Measurements from ENCODE around the gene ARMC7. TPM values are rescaled to one million over a fixed set of nuclear protein-coding genes. Genes with fewer than 3 reads are reported as not detected.
"Not testable (repeated sequence)": the region's sequence is repeated elsewhere in the genome, so short reads cannot be mapped to it uniquely, and the experiment has no call there.

Gene ARMC7
- total RNA-seq, 1 donor from 2014 or later: 1.9 TPM

- Mint-ChIP-seq H3K27ac (no peak overlapping the region), H3K27me3 (ENCODE audit: insufficient read depth, low read depth) (peaks cover 3% of the 10 kb centered on the region), H3K36me3 (peaks cover 10% of the 10 kb centered on the region), H3K9me3 (no peaks in the 10 kb centered on the region), H3K4me1 (peaks cover 9% of the 10 kb centered on the region), H3K4me3 (no peak overlapping the region)
- Histone ChIP-seq H3K4me3 (no peak overlapping the region), H3F3A (ENCODE audit: low read depth) (peaks cover 27% of the 10 kb centered on the region), H3K9me3 (ENCODE audit: low read depth) (no peaks in the 10 kb centered on the region), H2AFZ (replicated peaks) (no peak overlapping the region), H3K9ac (no peak overlapping the region), H4K20me1 (ENCODE audit: low read depth) (peaks cover 16% of the 10 kb centered on the region), H3K27me3 (no peaks in the 10 kb centered on the region), H3K4me2 (no peak overlapping the region), H3K79me2 (ENCODE audit: low read depth) (peaks cover 17% of the 10 kb centered on the region), H3K4me1 (peaks cover 7% of the 10 kb centered on the region), H3K36me3 (no peaks in the 10 kb centered on the region), H3K27ac (no peak overlapping the region)
- TF ChIP-seq EZH2phosphoT487 (IDR thresholded peaks at IDR 0.05) (no peak), CTCF (IDR thresholded peaks at IDR 0.05) (no peak), EZH2 (IDR thresholded peaks at IDR 0.05) (no peak)
- no peak for DNase-seq (ENCODE audit: low spot score)
These were observed 16.2 kb downstream of the ARMC7 start for GRCh38 chr17:75125984-75126383.

- H3K9me3 Mint-ChIP-seq: no peaks in the 10 kb centered on the region
- H3K9ac ChIP-seq: no peak overlapping the region
These were observed 17.2 kb downstream of the ARMC7 start for GRCh38 chr17:75126954-75127353.

GRCh38 chr17:75127936-75128335 lies 18.2 kb downstream of the ARMC7 start:
- H3K27me3 Mint-ChIP-seq (ENCODE audit: insufficient read depth, low read depth); H3K4me3 Mint-ChIP-seq: not testable (repeated sequence)
- peaks cover 12% of the 10 kb centered on the region for H3K4me1 Mint-ChIP-seq

More at GRCh38 chr17:75126954-75127353, 17.2 kb downstream of the ARMC7 start:
- H3K9me3 ChIP-seq (ENCODE audit: low read depth): no peaks in the 10 kb centered on the region
- TF ChIP-seq EZH2phosphoT487 (IDR thresholded peaks at IDR 0.05) (no peak), EZH2 (IDR thresholded peaks at IDR 0.05) (no peak), CTCF (IDR thresholded peaks at IDR 0.05) (no peak)
- H3K27me3 ChIP-seq: no peaks in the 10 kb centered on the region
- H3K79me2 ChIP-seq (ENCODE audit: low read depth): peaks cover 17% of the 10 kb centered on the region
- peaks cover under 1% of the 10 kb centered on the region for H3K27me3 Mint-ChIP-seq (ENCODE audit: insufficient read depth, low read depth)
- H3K4me3 ChIP-seq: no peak overlapping the region
- no peak overlapping the region for H3K27ac Mint-ChIP-seq
- DNase-seq (ENCODE audit: low spot score): no peak
- H3K36me3 ChIP-seq: no peaks in the 10 kb centered on the region
- no peak overlapping the region for H3K4me3 Mint-ChIP-seq
- no peak overlapping the region for H3K27ac ChIP-seq
- peaks cover 8% of the 10 kb centered on the region for H3K36me3 Mint-ChIP-seq
- H3K4me2 ChIP-seq: no peak overlapping the region
- H3K4me1 Mint-ChIP-seq: peaks cover 9% of the 10 kb centered on the region
- peaks cover 16% of the 10 kb centered on the region for H4K20me1 ChIP-seq (ENCODE audit: low read depth)
- H3F3A ChIP-seq (ENCODE audit: low read depth): peaks cover 37% of the 10 kb centered on the region
- H3K4me1 ChIP-seq: peaks cover 7% of the 10 kb centered on the region
- H2AFZ ChIP-seq (replicated peaks): no peak overlapping the region

GRCh38 chr17:75128694-75129505 lies 19.1 kb downstream of the ARMC7 start:
- DNase-seq (ENCODE audit: low spot score): no peak
- peaks cover 55% of the 10 kb centered on the region for H3F3A ChIP-seq (ENCODE audit: low read depth)
- peaks cover 7% of the 10 kb centered on the region for H3K4me1 ChIP-seq
- H3K27me3 ChIP-seq: no peaks in the 10 kb centered on the region
- H3K9ac ChIP-seq: no peak overlapping the region
- Mint-ChIP-seq H3K36me3 (peaks cover 8% of the 10 kb centered on the region), H3K9me3 (no peaks in the 10 kb centered on the region), H3K4me1 (peaks cover 12% of the 10 kb centered on the region), H3K27ac (no peak overlapping the region), H3K4me3 (peak overlapping the region; percentile 74), H3K27me3 (ENCODE audit: insufficient read depth, low read depth) (no peaks in the 10 kb centered on the region)
- peak overlapping the region; percentile 58 for H3K27ac ChIP-seq
- H2AFZ ChIP-seq (replicated peaks): no peak overlapping the region
- no peak overlapping the region for H3K4me2 ChIP-seq
- H3K79me2 ChIP-seq (ENCODE audit: low read depth): peaks cover 17% of the 10 kb centered on the region
- no peak overlapping the region for H3K4me3 ChIP-seq
- TF ChIP-seq EZH2phosphoT487 (IDR thresholded peaks at IDR 0.05) (no peak), EZH2 (IDR thresholded peaks at IDR 0.05) (no peak), CTCF (IDR thresholded peaks at IDR 0.05) (no peak)
- no peaks in the 10 kb centered on the region for H3K9me3 ChIP-seq (ENCODE audit: low read depth)
- H4K20me1 ChIP-seq (ENCODE audit: low read depth): peaks cover 16% of the 10 kb centered on the region
- H3K36me3 ChIP-seq: no peaks in the 10 kb centered on the region

More at GRCh38 chr17:75127936-75128335, 18.2 kb downstream of the ARMC7 start:
- not testable (repeated sequence) for H3K36me3 Mint-ChIP-seq; H3K4me3 ChIP-seq; H3K4me2 ChIP-seq; DNase-seq (ENCODE audit: low spot score); H3K4me1 ChIP-seq; H3K9ac ChIP-seq; H3K27me3 ChIP-seq; H3K36me3 ChIP-seq; H3K9me3 ChIP-seq (ENCODE audit: low read depth); H3K9me3 Mint-ChIP-seq; H2AFZ ChIP-seq (replicated peaks)
- Histone ChIP-seq H3K27ac (peak overlapping the region; percentile 58), H3F3A (ENCODE audit: low read depth) (peaks cover 47% of the 10 kb centered on the region), H4K20me1 (ENCODE audit: low read depth) (peaks cover 16% of the 10 kb centered on the region), H3K79me2 (ENCODE audit: low read depth) (peaks cover 17% of the 10 kb centered on the region)
- H3K27ac Mint-ChIP-seq: peak overlapping the region; percentile 87

Measured in neural progenitor cell (in vitro differentiated cells).